Measurements from ENCODE around the gene JUN. TPM values are rescaled to one million over a fixed set of nuclear protein-coding genes. Genes with fewer than 3 reads are reported as not detected.
A peak's percentile ranks its signal among the peaks of the same experiment; 100 is the strongest.

Gene JUN
- total and polyA plus RNA-seq, 2 of the 13 experiments (the other 11 are each of a cell fraction or from before 2014, with no cell fraction given), result 18.2 to 22.3 TPM

DNA sequence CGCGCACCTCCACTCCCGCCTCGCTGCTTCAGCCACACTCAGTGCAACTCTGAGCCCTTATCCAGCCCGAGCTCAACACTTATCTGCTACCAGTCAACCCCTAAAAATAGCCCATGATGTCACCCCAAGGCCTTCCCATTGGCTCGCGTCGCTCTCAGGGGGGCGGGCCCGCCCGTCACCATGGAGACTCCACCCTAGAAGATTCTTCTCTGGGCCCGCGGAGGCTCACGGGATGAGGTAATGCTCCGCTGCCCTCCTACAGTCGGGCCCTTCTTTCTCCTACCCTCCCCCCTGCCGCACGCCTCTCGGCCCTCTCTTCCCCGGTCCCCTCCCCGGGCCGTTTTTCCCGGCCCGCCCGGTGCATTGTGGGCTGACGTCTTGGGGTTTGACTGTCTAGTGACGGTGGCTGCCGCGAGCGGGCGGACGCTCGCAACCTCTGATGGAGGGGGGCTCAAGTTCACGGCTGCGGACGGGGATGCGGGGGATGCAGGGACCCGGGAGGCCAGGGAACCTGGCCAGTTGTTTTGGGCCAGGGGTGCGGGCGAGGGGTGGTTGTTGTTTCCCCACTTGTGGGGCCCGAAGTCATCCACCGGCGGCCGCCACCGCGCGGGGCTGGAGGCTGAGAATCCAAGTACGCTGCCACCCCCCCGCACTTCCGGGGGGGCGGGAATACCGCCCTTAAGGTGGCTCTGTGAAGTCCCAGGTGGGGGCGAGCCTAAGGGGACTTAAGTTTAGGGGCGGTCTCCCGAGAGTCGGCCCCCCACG is at the start of gene JUN (continued):
- 0 out of 2 replicates have a peak, but pooled peaks have one; percentile 8 for TF ChIP-seq ZNF256 (CRISPR knock-in tag; conservative IDR thresholded peaks at IDR 0.05)
- peak; percentile 26 for TF ChIP-seq POGZ (CRISPR knock-in tag; IDR thresholded peaks at IDR 0.05)
- TF ChIP-seq, protein P1, sequence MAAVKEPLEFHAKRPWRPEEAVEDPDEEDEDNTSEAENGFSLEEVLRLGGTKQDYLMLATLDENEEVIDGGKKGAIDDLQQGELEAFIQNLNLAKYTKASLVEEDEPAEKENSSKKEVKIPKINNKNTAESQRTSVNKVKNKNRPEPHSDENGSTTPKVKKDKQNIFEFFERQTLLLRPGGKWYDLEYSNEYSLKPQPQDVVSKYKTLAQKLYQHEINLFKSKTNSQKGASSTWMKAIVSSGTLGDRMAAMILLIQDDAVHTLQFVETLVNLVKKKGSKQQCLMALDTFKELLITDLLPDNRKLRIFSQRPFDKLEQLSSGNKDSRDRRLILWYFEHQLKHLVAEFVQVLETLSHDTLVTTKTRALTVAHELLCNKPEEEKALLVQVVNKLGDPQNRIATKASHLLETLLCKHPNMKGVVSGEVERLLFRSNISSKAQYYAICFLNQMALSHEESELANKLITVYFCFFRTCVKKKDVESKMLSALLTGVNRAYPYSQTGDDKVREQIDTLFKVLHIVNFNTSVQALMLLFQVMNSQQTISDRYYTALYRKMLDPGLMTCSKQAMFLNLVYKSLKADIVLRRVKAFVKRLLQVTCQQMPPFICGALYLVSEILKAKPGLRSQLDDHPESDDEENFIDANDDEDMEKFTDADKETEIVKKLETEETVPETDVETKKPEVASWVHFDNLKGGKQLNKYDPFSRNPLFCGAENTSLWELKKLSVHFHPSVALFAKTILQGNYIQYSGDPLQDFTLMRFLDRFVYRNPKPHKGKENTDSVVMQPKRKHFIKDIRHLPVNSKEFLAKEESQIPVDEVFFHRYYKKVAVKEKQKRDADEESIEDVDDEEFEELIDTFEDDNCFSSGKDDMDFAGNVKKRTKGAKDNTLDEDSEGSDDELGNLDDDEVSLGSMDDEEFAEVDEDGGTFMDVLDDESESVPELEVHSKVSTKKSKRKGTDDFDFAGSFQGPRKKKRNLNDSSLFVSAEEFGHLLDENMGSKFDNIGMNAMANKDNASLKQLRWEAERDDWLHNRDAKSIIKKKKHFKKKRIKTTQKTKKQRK (IDR thresholded peaks at IDR 0.05; ENCODE audit: low read length), result no peak
- TF ChIP-seq RBM39 (IDR thresholded peaks at IDR 0.05; ENCODE audit: low read depth, low read length, poor library complexity, severe bottlenecking), result no peak
- TF ChIP-seq ASH2L (IDR thresholded peaks at IDR 0.05; ENCODE audit: insufficient read length, low read depth, low read length), result no peak
- TF ChIP-seq, protein P2, sequence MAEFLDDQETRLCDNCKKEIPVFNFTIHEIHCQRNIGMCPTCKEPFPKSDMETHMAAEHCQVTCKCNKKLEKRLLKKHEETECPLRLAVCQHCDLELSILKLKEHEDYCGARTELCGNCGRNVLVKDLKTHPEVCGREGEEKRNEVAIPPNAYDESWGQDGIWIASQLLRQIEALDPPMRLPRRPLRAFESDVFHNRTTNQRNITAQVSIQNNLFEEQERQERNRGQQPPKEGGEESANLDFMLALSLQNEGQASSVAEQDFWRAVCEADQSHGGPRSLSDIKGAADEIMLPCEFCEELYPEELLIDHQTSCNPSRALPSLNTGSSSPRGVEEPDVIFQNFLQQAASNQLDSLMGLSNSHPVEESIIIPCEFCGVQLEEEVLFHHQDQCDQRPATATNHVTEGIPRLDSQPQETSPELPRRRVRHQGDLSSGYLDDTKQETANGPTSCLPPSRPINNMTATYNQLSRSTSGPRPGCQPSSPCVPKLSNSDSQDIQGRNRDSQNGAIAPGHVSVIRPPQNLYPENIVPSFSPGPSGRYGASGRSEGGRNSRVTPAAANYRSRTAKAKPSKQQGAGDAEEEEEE (CRISPR knock-in tag; IDR thresholded peaks at IDR 0.05; ENCODE audit: borderline replicate concordance), result no peak
- no peak for TF ChIP-seq HMG20A (CRISPR knock-in tag; IDR thresholded peaks at IDR 0.05; ENCODE audit: borderline replicate concordance)
- no peak for TF ChIP-seq NFRKB (IDR thresholded peaks at IDR 0.05)
- no peak for TF ChIP-seq XRCC5 (optimal IDR thresholded peaks at IDR 0.05; ENCODE audit: low read length)
- TF ChIP-seq ZNF710 (CRISPR knock-in tag; IDR thresholded peaks at IDR 0.05; ENCODE audit: borderline replicate concordance), result 0 out of 2 replicates have a peak, but pooled peaks have one; percentile 48
- 0 out of 2 replicates have a peak, but pooled peaks have one; percentile 13 for TF ChIP-seq U2AF2 (IDR thresholded peaks at IDR 0.05; ENCODE audit: low read depth, low read length)
- TF ChIP-seq JUNB (CRISPR knock-in tag; IDR thresholded peaks at IDR 0.05; ENCODE audit: borderline replicate concordance), result no peak
- no peak; the same call in 1 of the 2 replicates for TF ChIP-seq MIER3 (CRISPR knock-in tag; IDR thresholded peaks at IDR 0.05; ENCODE audit: borderline replicate concordance)
- no peak for TF ChIP-seq FOXC1 (CRISPR knock-in tag; IDR thresholded peaks at IDR 0.05; ENCODE audit: borderline replicate concordance)
- TF ChIP-seq ARID5B (CRISPR knock-in tag; IDR thresholded peaks at IDR 0.05), result peak; percentile 24
- no peak for TF ChIP-seq ZNF749 (CRISPR knock-in tag; IDR thresholded peaks at IDR 0.05; ENCODE audit: borderline replicate concordance)

Measured in HepG2 (cell line).